HG03575 (cell line): ENCODE data around the gene DGUOK.

Experiments used
- ATAC-seq: cut with Tn5 transposase; IDR thresholded peaks from one replicate; pipeline ENCODE4 v1.9.1; 2021; ENCODE audit not compliant: unreplicated experiment, insufficient number of reproducible peaks, low FRiP score; ENCODE audit errors: extremely low read depth

The DGUOK gene

DNA sequence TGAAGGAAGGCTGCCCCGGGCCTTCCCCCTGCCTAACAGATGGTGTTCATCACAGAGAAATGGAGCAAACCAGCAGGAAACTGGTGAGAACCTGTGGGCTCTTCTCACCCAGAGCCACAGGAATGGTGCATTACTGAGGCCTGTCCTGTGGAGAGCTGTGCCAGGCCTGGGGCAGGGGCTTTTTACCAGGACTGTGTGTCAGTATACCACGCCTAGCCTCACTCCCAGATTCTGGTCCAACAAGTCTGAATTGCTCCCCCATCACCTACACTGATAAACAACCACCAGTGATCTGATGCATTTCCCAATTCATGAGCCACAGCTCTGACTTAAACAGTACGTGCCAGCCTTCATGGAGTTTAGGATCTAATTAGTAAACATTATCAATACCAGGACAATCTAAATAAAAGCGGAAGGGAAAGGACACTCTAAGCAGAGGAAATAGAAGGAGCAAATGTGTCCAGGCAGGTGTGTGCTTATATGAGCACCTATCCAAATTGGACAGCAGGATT, 8.9 kb upstream of the DGUOK start:
- ATAC-seq: no peak

DNA sequence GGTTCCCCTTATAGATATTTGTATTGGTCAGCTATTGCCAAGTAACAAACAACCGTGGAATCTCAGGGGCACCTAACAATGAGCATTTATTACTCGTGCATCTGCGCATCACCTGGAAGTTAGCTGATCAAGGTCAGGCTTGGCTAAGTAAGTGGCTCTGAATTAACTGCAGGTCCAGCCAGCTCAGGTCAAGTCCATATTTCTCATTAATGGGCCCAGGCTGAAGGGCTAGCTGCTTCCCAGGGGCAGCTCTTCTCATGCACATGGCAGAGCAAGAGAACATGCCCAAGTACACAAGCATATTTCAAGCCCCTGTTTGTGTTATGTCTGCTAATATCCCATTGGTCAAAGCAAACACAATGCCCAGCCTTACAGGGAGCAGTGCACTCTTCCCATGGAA, 7.8 kb upstream of the DGUOK start:
- ATAC-seq: no peak

DNA sequence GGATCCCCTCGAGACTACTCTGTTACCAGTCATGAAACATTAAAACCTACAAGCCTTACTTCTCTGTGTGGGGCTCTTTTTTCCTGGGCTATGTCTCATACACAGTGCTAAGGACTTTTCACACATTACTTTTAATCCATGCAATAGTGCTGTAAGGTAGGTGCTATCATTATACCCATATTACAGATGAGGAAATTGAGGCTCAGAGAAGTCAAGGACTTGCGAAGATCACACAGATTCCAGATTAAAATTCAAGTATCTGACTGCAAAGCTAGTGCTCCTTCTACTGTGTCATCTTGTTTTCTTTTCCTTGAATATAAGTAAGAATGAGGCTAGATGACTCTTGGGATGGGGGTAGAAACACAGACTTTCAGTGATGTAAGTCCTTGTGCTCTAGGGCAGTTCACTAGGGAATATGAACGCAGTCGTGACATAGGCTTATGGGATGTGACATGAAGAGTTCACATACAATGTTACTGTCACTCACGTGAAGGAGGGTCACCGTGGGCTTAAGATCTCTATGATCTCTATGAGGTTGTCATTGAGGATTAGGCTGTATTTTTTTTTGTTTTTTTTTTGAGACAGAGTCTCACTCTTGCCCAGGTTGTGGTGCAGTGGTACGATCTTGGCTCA, 7.0 kb upstream of the DGUOK start:
- no peak for ATAC-seq

DNA sequence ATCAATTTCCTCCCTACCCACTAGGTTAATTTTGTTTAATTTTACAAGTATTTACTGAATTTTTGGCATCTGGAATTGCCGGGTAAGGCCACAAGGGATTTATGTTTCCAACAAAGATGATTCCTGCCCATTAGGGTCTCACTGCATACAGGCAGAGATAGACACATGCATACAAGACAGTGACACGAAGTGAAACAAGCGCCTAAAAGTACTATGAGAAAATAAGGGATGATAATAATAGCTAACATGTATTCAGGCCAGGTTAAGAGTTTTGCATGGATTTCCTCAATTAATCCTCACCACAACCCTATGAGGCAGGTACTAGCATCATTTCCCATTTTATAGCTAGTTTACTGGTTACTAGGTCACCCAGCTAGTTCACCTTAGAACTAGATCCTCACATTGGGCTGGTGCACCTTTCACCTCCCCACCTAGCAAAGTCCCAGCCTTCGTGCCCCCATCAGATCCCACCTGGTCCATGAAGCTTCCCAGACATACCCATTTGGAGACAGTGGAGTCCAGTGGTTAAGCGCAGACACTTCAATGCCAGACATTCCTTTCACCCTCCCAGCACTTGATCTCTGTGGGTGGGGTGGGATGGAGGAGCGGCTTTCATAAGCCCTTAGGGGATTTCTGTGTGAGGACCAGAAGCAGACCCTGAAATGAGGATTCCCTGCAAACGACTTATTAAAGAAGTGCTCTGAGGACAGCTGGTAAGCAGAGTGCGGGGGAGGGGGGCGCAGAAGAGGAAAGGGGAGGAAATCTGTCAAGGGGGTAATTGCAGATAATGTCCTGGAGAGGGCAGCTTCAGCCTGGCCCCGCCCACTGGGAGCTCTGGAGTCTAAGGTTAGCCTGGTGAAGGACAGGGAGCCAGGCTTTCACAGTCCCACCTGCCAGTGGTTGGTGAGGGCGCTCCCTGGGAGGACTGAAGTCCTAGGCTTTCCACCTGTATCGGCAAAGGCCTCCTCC, 5.8 kb upstream of the DGUOK start:
- no peak for ATAC-seq

DNA sequence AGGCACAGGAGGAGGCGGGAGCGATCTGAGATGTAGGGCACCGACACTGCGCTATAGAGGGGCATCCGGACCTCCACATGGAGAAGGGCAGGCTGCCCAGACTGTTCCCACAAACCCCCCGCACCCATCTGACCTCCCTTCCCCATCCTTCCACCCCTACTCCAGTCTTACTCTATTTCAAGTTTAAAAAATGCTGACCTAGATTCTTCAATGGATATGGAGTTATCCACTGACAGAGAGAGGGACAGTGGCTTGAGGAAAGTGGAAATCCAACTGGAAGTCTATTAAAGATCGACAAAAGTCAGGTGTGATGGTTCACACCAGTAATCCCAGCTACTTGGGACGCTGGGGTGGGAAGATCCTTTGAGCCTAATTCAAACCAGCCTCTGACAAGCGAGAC, 5.1 kb upstream of the DGUOK start:
- ATAC-seq: no peak

DNA sequence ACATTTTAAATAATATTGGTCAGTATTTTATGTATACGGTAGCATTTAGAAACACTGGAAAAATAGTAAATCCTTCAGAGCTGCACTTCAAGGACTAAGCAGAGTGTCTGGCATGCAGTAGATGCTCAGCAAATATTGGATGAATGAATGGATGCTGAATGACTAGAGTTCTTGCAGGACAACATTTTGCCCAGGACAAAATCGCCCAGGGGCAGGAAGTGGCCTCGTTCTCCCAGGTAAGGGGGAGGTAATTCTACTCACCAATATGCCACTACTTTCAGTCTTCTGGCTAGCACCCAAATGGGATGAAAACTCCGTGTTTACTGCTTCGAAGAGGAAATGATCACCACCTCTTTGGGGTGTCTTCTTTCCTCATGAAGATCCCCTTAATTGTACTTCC, 4.0 kb upstream of the DGUOK start:
- no peak for ATAC-seq

DNA sequence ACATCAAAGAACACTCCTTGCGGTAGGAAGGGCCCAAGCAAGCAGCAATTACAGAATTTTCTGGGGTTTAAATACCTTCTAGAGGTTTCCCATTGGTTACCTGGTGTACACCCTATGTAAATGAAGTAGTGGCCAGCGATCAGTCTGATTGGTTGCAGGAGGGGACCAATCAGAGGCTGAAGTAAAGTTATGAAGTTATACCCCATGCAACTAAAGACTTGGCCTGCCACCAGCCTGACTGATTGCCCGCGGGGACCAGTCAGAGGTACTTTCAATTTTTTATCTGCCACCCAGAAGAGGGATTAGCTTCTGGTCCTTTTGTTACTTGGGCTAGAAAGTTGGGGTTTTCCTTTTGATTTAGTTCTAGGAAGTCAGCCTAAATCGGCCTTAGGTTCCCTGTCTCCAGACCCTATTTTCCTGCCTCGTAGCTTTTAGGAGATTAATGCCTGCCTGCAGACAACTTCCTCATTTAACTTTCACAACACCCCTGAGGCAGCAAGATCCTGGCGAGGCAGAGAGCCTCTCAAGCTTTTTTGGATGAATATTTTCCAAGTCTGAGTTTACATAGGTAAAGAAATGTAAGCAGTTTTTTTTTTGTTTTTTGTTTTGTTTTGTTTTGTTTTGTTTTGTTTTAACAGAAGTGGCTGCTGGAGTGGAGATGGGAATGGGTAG, 1.5 kb upstream of the DGUOK start:
- no peak for ATAC-seq

DNA sequence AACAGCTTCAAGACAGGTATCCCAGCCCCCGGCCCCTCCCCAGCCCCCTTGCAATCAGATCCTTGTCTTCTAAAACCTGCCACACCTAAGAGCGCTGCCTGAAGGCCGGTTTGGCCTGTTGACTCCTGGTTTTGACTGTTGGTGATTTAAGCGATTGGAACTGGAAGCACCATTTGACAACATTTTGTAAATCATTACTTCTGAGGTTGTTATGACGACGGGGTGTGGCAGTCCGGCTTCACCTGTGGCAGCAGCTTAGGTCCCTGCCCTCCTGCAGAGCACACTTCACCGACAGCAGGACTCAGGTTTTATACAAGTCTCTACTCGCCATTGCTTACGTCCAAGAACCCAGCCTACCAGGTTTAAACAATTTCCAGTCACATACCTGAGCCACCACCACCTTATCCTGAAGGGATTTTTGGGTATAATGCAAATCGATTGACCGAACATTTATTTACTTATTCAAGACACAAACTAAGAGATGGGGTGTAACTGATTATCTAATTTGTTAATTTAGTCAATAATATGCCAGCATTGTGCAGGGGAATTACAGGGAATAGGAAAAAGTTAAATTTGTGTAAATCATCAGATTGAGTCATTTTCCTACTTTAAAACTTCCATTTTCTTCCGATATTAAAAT, 707 bp upstream of the DGUOK start:
- no peak for ATAC-seq

DNA sequence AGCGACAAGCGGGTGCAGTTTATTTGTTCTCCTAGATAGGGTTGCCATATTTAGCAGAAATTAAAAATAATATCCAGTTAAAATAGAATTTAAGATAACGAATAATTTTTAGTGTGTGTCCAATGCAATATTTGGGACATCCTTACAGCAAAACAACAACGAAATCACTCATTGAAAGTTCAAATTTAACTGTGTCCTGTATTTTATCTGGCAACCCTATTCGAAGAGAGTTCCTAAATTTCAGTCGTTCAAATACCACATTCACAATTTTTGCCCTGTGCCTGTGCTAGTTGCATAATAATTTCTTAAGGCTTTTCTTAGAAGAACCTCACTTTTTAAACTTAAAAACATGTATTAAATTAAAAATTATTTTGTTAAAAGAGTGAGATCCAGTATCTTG, 664 bp downstream of the DGUOK start:
- ATAC-seq: no peak

DNA sequence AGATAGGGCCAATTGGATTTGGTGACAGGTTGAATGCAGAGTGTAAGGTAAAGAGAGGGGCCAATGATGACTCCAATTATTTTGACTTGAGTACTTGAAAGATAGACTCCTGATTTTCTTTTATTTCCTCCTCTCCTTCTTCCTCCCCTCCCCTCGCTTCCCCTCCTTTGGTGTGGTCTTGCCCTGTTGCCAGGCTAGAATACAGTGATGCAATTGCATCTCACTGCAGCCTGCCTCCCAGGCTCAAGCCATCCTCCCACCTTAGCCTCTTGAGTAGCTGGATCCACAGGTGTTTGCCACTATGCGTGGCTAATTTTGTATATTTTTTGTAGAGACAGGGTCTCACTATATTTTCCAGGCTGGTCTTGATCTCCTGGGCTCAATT, 2.3 kb downstream of the DGUOK start:
- no peak for ATAC-seq

DNA sequence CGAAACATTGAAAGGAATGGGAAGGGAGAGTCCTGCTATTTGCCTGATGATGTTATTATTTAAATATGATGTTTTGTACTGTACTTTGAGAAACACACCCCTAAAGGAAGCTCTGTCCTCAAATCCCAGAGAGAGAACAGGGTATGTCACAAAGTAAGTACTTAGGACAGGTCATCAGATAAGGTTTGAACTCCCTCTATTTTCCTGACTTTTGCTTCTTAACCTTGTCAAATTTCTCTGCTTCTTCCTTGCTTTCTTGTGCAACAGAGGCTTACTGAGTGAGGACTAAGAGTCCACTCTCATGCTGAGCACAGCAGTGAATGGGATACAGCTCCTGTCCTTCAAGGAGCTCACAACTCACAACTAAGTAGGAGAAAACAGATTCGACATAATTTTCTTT, 3.7 kb downstream of the DGUOK start:
- no peak for ATAC-seq

DNA sequence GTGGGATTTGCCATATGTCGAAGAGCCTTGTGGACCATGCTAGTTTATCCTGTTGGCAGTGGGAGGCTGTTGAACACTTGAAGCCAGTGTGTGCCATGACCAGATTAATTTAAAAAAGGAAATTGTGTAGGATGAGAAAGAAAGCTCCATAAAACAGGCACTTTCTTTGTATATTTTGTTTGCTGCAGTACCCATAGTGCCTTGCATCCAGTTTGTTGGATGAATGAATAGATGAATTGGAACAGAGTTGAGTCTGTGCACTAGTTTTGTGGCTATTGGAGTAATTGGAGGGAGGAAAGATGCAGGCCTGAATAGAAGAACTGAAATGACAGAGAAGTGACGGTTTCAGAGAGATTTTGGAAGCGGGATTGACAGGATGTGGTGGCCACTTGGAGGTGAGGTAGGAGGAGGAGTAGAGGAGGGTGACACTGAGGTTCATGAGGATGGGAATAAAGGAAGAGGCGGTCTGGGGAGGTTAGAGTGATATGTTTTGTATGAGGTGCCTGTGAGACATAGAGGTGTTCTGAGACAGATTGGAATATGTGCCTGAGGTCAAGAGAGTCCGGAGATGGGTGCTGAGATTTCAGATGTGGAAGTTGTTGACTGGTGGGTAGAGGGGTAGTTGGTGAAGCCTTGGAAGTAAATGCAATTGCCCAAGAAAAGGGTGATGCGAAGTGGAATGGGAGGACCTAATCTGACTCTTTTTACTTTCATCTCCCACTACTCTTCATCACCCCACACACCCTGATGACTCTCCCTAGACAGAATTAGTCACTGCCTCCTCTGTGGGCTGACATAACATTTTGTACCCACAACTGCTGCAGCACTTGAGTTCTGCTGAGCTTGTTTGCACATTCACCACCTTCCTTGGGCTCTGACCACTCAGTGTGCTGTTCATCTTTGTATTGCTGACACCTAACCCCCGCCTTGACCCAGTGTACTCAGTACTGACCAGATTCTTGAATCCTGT, 5.1 kb downstream of the DGUOK start:
- no peak for ATAC-seq

DNA sequence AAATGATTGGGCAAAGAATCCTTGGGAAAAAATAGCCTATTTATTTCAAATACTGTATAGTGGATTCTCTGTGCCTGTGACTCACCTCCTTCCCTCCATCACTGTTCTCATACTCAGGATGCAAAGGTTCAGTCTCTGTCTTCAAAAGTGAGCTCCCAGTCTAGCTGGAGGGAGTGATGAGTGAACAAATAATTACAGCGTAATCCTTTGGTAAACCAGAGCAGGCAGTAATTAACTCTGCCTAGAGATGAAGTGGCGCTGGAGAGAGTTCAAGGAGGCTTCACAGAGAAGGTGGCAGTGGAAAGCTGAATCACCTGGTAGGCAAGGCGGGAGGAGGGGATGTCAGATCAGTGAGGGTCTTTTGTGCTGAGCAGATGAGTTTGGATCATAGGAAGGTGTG, 6.5 kb downstream of the DGUOK start:
- ATAC-seq: no peak

DNA sequence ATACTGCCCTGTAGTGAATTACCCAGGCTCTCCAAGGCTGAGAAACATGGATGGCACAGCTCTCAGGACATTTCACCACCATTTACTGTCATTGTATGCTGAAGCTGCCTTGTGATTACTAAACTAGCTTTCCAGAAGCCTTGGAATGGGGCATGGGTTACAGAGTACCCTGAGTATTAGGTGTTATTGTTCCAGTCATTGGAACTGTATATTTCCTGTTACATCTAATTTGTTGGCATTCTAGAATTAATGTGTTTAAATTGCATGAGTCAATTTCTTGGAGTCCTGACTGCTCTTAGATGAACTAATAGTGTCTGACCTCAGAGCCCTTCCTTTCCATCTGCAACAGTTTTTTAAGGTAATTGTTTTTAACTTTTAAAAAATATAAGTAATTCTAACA, 9.0 kb downstream of the DGUOK start:
- ATAC-seq: no peak

DNA sequence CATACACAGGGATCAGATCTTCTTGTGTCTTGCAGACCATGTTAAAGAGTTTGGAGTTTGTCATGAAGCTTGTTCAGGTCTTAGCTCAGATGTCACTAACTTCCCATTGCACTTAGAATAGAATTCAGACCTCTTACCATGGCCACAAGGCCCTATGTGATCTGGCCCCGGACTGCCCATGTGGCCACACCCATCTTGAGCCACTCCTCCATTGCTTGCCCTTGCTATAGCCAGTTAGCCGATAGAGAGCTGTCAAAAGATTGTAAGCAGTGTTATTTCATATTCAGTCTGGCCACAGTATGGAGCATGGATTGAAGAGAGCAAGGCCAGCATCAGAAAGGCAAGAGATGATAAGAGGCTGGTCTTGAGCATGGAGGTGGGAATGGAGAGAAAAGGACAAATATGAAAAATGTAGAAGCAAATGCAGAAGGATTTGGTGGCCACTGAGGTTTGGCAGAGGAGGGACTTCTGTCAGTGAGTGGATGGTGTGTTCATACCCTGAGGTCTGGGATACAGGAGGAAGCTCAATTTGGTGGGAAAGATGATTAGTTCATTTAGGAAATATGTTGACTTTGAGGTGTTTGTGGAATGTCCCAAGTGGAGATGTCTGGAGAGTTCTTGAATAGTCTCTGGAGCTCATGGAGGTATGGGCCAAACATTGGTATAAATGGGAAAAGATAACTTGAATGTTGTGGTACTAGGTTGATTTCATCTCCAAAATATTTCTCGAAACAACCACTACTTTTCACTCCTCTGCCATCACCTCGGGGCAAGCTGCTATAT, 10.6 kb downstream of the DGUOK start:
- ATAC-seq: no peak

DNA sequence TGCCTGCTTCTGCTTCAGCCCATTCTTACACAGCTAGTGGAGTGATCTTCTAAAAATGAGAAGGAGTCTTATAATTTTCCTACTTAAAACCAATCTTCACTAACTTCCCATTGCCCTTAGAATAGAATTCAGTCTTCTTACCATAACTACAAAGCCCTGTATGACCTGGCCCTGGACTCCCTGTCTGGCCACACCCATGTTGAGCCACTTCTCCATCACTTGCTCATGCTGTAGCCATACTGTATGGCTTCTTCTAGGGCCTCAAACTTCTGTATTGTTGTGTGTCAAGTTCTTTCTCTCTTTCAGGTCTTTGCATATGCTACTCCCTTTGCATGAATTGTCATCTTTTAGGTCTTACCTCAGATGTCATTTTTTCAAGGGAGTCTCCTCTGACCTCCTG, 11.2 kb downstream of the DGUOK start:
- no peak for ATAC-seq

DNA sequence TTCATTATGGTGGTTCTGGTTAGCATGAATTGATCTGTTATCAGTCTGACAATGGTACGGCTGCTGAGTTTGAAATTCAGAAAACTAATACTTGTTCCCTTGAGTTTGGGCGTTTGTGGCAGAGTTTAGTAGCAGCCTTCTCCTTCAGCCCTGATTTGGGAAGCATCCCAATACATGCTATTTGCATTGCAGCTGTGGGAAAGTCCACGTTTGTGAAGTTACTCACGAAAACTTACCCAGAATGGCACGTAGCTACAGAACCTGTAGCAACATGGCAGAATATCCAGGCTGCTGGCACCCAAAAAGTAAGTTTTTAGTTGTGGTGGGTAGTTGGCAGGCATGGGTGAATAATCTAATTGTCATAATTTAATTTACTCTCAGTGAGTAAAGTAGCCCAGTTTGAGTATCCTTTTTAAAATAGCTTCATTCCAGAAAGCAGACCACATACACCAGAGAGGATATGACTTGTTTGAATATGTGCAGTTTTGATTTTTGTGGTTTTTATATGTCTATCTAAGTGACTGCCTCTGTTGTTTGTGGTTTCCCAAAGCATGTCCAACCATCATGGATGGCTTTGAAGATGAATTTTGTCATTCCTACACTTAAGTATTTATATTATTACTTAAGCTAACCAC, 12.2 kb downstream of the DGUOK start:
- no peak for ATAC-seq
